Endothelial cell of umbilical vein (primary cell): ENCODE measurements around the gene LRP1-AS. TPM values are rescaled to one million over a fixed set of nuclear protein-coding genes. Genes with fewer than 3 reads are reported as not detected.

Experiments used
- BruUV-seq: library from RNA; stranded (reverse); fragments of 400-500 nt; replicated peaks from 2 replicates; lab custom pipeline; 2021; lab: Mats Ljungman, UMichigan
- CTCF ChIA-PET: fragments of 300-600, 350-600 bp; sonication (Branson Sonifier 250); formaldehyde crosslinking; loops from one replicate; lab custom pipeline; 2021; ENCODE audit warnings: antibody characterized with exemption, inconsistent platforms; lab: Charles Lee
- POLR2A ChIA-PET: fragments of 300-600, 350-600 bp; sonication (Branson Sonifier 250); formaldehyde crosslinking; loops from one replicate; lab custom pipeline; 2021; ENCODE audit warnings: antibody characterized with exemption, inconsistent platforms; lab: Charles Lee
- DNase-seq: peaks from one replicate; pipeline ENCODE4 v3.0.0-alpha.2; 2011; ENCODE audit warnings: low read depth, low spot score
- FAIRE-seq: peaks from 2 replicates; lab custom pipeline; 2011; peaks lifted over from hg19 to GRCh38; lab: Jason Lieb, UNC
- H2AFZ ChIP-seq: 2 replicates; pipeline ENCODE4 v1.6.0; 2012; ENCODE audit warnings: low read depth, low read length, control low read depth, inconsistent platforms
- H3K27ac ChIP-seq: 2 replicates; pipeline ENCODE4 v1.5.1; 2011; ENCODE audit warnings: low read depth, mild to moderate bottlenecking, control low read depth, low read length, moderate library complexity; ENCODE audit not compliant: insufficient read depth
- H3K27me3 ChIP-seq, 2 experiments: 2 replicates each; pipeline versions ENCODE4 v1.6.0 to v1.6.1; 2011; ENCODE audit warnings: low read length in 2 of 2, mixed read lengths in 1 of 2; ENCODE audit not compliant: control insufficient read depth in 2 of 2, insufficient read depth in 2 of 2
- H3K36me3 ChIP-seq, 2 experiments: 2 replicates in 1 of 2; 3 replicates in 1 of 2; pipeline ENCODE4 v1.5.1; 2011; ENCODE audit warnings: low read length in 2 of 2, mild to moderate bottlenecking in 1 of 2, moderate library complexity in 1 of 2; ENCODE audit not compliant: control insufficient read depth in 2 of 2, insufficient read depth in 2 of 2; ENCODE audit errors: extremely low read depth in 1 of 2
- H3K4me1 ChIP-seq: 3 replicates; pipeline ENCODE4 v1.5.1; 2011; ENCODE audit warnings: mild to moderate bottlenecking, low read length; ENCODE audit not compliant: control insufficient read depth, insufficient read depth; ENCODE audit errors: extremely low read depth
- H3K4me2 ChIP-seq: 2 replicates; pipeline ENCODE4 v1.6.1; 2011; ENCODE audit warnings: low read length, control low read depth, mixed read lengths; ENCODE audit not compliant: insufficient read depth
- H3K4me3 ChIP-seq, 3 experiments: fragments of 200-600 bp in 1 of 3; sonication (generic), shearing (Covaris generic) in 1 of 3; replicated peaks in 1 of 3; 2 replicates each; pipeline ENCODE4 v1.5.1; 2011 to 2016; ENCODE audit warnings: control low read depth in 3 of 3, low read length in 3 of 3, mild to moderate bottlenecking in 2 of 3, inconsistent platforms in 1 of 3, low read depth in 1 of 3, moderate library complexity in 1 of 3; ENCODE audit not compliant: insufficient read depth in 1 of 3
- H3K79me2 ChIP-seq: 2 replicates; pipeline ENCODE4 v1.6.0; 2012; ENCODE audit warnings: low read length, inconsistent platforms; ENCODE audit not compliant: control insufficient read depth, insufficient read depth
- H3K9ac ChIP-seq: replicated peaks from 2 replicates; pipeline ENCODE3; 2011; ENCODE audit warnings: low read length, control low read depth; ENCODE audit not compliant: insufficient read depth; ENCODE audit errors: extremely low read depth
- H3K9me1 ChIP-seq: replicated peaks from 3 replicates; pipeline ENCODE4 v1.6.0; 2011; ENCODE audit warnings: mild to moderate bottlenecking, low read length; ENCODE audit not compliant: control insufficient read depth, insufficient read depth; ENCODE audit errors: extremely low read depth
- H3K9me3 ChIP-seq: replicated peaks from 2 replicates; pipeline ENCODE4 v1.5.1; 2012; ENCODE audit warnings: low read length, inconsistent platforms; ENCODE audit not compliant: control insufficient read depth, insufficient read depth
- H4K20me1 ChIP-seq: replicated peaks from 2 replicates; pipeline ENCODE3; 2011; ENCODE audit warnings: mild to moderate bottlenecking, low read length; ENCODE audit not compliant: control insufficient read depth, insufficient read depth; ENCODE audit errors: extremely low read depth
- CTCF ChIP-seq, 2 donors: IDR thresholded peaks; 1 replicate in 1 of 2; 2 replicates in 1 of 2; pipeline ENCODE4 v1.5.1; 2011; ENCODE audit warnings: low read length in 2 of 2, mild to moderate bottlenecking in 2 of 2, moderate library complexity in 2 of 2, control low read depth in 1 of 2, inconsistent platforms in 1 of 2, low read depth in 1 of 2; ENCODE audit not compliant: insufficient read depth in 1 of 2; ENCODE audit errors: extremely low read depth in 1 of 2
- EZH2 ChIP-seq: IDR thresholded peaks from 2 replicates; pipeline ENCODE4 v1.6.1; 2012; ENCODE audit warnings: borderline replicate concordance, low read depth, mild to moderate bottlenecking, moderate library complexity, low read length, inconsistent platforms; ENCODE audit not compliant: severe bottlenecking
- FOS ChIP-seq: IDR thresholded peaks from 2 replicates; pipeline ENCODE4 v1.6.1; 2011; ENCODE audit warnings: mild to moderate bottlenecking, low read length, moderate library complexity, borderline replicate concordance; ENCODE audit not compliant: insufficient read depth
- GATA2 ChIP-seq: IDR thresholded peaks from 2 replicates; pipeline ENCODE4 v1.7.0; 2011; ENCODE audit warnings: low read depth, mild to moderate bottlenecking, moderate library complexity, mixed read lengths, low read length; ENCODE audit not compliant: insufficient read length, insufficient read depth
- JUN ChIP-seq: IDR thresholded peaks from 2 replicates; pipeline ENCODE4 v1.6.1; 2011; ENCODE audit warnings: borderline replicate concordance, low read depth; ENCODE audit not compliant: insufficient read length, insufficient read depth
- MAX ChIP-seq: IDR thresholded peaks from 2 replicates; pipeline ENCODE4 v1.6.1; 2011; ENCODE audit not compliant: insufficient read depth, insufficient read length
- MYC ChIP-seq: IDR thresholded peaks from one replicate; pipeline ENCODE4 v1.6.1; 2011; ENCODE audit warnings: mild to moderate bottlenecking, low read depth, low read length
- POLR2A ChIP-seq: IDR thresholded peaks from 2 replicates; pipeline ENCODE4 v1.6.1; 2012; ENCODE audit warnings: low read depth, mild to moderate bottlenecking, control low read depth, low read length
- POLR2AphosphoS5 ChIP-seq: IDR thresholded peaks from 2 replicates; pipeline ENCODE4 v1.6.1; 2012; ENCODE audit warnings: low read depth, mild to moderate bottlenecking, control low read depth, low read length, moderate library complexity; ENCODE audit not compliant: insufficient read depth
- dilution Hi-C: fragments of 300-500 bp; cut with MboI; formaldehyde crosslinking; loops from one replicate; pipeline ENCODE4 v1.15.0; 2019; ENCODE audit warnings: low sequenced_read_pairs; ENCODE audit not compliant: extremely low pct_ligation_motif_present
- intact Hi-C: fragments of 100-400 bp; cut with micrococcal nuclease; formaldehyde crosslinking; loops from one replicate; pipeline ENCODE4 v1.10.0; 2022
- polyA plus RNA-seq, 4 experiments: library from polyadenylated mRNA; depleted of rRNA in 3 of 4; stranded (reverse) in 3 of 4; unstranded in 1 of 4; fragments of >200 nt; gene quantifications; 2 replicates each; pipeline versions ENCODE4 v1.2.1 to v1.2.3, GENCODE V29; 2011 to 2012; ENCODE audit warnings: missing spikeins in 1 of 4
- total RNA-seq: library from RNA; stranded (reverse); gene quantifications from 2 replicates; pipeline ENCODE4 v1.2.3, GENCODE V29; 2021

Gene LRP1-AS
- total and polyA plus RNA-seq, 2 donors (not counting 3 experiments of a cell fraction or from before 2014, with no cell fraction given) = not detected

GRCh38 chr12:57196956-57197355, 49.5 kb upstream of the LRP1-AS start:
- Histone ChIP-seq H3K36me3 (no peaks in the 10 kb centered on the region), H3K27me3 (no peaks in the 10 kb centered on the region), H2AFZ (no peak overlapping the region), H3K4me2 (no peak overlapping the region), H3K4me1 (no peaks in the 10 kb centered on the region), H3K9me1 (no peaks in the 10 kb centered on the region), H3K79me2 (no peaks in the 10 kb centered on the region), H3K4me3 (no peak overlapping the region), H3K27ac (no peak overlapping the region), H3K9me3 (no peaks in the 10 kb centered on the region), H3K9ac (no peak overlapping the region), H4K20me1 (no peaks in the 10 kb centered on the region)
- DNase-seq = no peak
- ChIA-PET CTCF (interaction anchor here (1.0 to 1.9 kb wide), 3 partner anchors 11 to 16 kb away, joined by 4 to 5 read pairs (median 5); no protein-coding TSS in a partner anchor), POLR2A (interaction anchor here (0.6 kb wide), 1 partner anchor 85 kb away, joined by 3 read pairs; no protein-coding TSS in a partner anchor)
- no peak for FAIRE-seq
- dilution Hi-C loops (no loop called here), intact Hi-C loops (no loop called here)
- BruUV-seq = no TSS peak
- no peak for TF ChIP-seq MAX
- TF ChIP-seq EZH2 = no peak
- TF ChIP-seq CTCF (IDR thresholded peaks at IDR 0.05; ENCODE audit: extremely low read depth in 1 of 2, insufficient read depth in 1 of 2, low read depth in 1 of 2, low read length in 2 of 2) = no peak
- no peak for TF ChIP-seq POLR2A
- TF ChIP-seq MYC = no peak
- no peak for TF ChIP-seq FOS
- no peak for TF ChIP-seq POLR2AphosphoS5
- TF ChIP-seq JUN = no peak
- TF ChIP-seq GATA2 = no peak
